Type B pancreatic cell (in vitro differentiated cells): ENCODE results near the gene PHYH. TPM values are rescaled to one million over a fixed set of nuclear protein-coding genes. Genes with fewer than 3 reads are reported as not detected.

Experiments used
- DNase-seq: peaks from one replicate; pipeline ENCODE4 v3.0.0; 2021; ENCODE audit warnings: mixed read lengths; ENCODE audit not compliant: unreplicated experiment; ENCODE audit errors: extremely low spot score
- H3K27ac Mint-ChIP-seq: 2 replicates; pipeline ENCODE4 v1.8.0; 2021; ENCODE audit warnings: mild to moderate bottlenecking, mixed read lengths
- H3K27me3 Mint-ChIP-seq: 2 replicates; pipeline ENCODE4 v1.8.0; 2021; ENCODE audit warnings: mixed read lengths
- H3K36me3 Mint-ChIP-seq: 2 replicates; pipeline ENCODE4 v1.8.0; 2021; ENCODE audit warnings: mixed read lengths
- H3K4me1 Mint-ChIP-seq: one replicate; pipeline ENCODE4 v1.8.0; 2021; ENCODE audit warnings: mixed read lengths; ENCODE audit not compliant: unreplicated experiment
- H3K4me3 Mint-ChIP-seq: 2 replicates; pipeline ENCODE4 v1.8.0; 2021; ENCODE audit warnings: mild to moderate bottlenecking, mixed read lengths
- H3K9me3 Mint-ChIP-seq: 2 replicates; pipeline ENCODE4 v1.8.0; 2021; ENCODE audit warnings: mixed read lengths
- total RNA-seq: library from RNA; stranded (reverse); gene quantifications from 2 replicates; pipeline ENCODE4 v1.2.1, GENCODE V29; 2021; ENCODE audit warnings: low replicate concordance
- TF ChIP-seq, protein P1 (sequence below): fragments of 200-600 bp; sonication (generic); conservative IDR thresholded peaks from 2 replicates; pipeline ENCODE4 v1.5.0; 2021; ENCODE audit warnings: antibody characterized with exemption, mild to moderate bottlenecking

PHYH gene
- total RNA-seq, 1 donor from 2014 or later = 23.3 TPM

- peaks cover 9% of the 10 kb centered on the region for H3K36me3 Mint-ChIP-seq
- no peaks in the 10 kb centered on the region for H3K9me3 Mint-ChIP-seq
- H3K4me3 Mint-ChIP-seq = peak overlapping the region; percentile 89
- TF ChIP-seq, protein P1, sequence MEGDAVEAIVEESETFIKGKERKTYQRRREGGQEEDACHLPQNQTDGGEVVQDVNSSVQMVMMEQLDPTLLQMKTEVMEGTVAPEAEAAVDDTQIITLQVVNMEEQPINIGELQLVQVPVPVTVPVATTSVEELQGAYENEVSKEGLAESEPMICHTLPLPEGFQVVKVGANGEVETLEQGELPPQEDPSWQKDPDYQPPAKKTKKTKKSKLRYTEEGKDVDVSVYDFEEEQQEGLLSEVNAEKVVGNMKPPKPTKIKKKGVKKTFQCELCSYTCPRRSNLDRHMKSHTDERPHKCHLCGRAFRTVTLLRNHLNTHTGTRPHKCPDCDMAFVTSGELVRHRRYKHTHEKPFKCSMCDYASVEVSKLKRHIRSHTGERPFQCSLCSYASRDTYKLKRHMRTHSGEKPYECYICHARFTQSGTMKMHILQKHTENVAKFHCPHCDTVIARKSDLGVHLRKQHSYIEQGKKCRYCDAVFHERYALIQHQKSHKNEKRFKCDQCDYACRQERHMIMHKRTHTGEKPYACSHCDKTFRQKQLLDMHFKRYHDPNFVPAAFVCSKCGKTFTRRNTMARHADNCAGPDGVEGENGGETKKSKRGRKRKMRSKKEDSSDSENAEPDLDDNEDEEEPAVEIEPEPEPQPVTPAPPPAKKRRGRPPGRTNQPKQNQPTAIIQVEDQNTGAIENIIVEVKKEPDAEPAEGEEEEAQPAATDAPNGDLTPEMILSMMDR = no peak
- H3K4me1 Mint-ChIP-seq = peaks cover 14% of the 10 kb centered on the region
- H3K27me3 Mint-ChIP-seq = peaks cover 18% of the 10 kb centered on the region
- no peak for DNase-seq
- peak overlapping the region; percentile 93 for H3K27ac Mint-ChIP-seq
Measured at GRCh38 chr10:13346283-13347042, 46.6 kb upstream of the PHYH start.

DNA sequence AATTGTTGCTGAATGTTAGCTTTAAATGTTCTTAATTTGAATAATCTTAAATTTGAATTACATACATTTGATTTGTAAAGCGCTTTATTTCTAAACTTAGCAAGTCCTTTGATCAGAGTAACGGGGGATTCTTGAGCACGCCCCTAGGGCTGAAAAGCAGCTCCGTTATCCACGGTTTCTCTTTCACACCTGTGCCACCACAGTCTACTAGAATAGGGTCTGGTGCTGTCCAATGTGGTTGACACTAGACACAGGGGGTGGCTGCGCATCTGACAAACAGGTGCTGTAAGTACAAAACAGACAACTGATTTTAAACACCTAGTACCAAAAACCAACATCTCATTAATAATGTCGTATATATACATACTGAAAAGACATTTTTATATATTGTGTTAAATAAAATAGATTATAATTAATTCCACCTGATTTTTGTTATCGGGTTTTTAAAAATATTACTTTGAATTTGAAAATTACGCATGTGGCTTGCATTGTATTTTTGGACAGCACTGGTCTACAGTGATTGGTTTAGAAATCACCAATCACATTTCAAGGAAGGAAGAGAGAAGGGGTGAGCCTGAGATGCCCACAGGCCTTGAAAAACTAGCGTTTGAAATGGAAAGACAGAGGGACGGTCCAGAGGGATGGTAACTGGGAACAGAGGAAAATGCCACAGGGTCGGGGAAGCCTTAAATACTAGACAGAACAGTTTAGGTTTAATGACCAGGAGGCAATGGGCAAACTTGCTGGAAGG lies 40.9 kb upstream of the PHYH start:
- Mint-ChIP-seq H3K27ac (no peak overlapping the region), H3K4me3 (no peak overlapping the region), H3K27me3 (no peaks in the 10 kb centered on the region), H3K36me3 (peaks cover 26% of the 10 kb centered on the region), H3K4me1 (peaks cover 28% of the 10 kb centered on the region), H3K9me3 (no peaks in the 10 kb centered on the region)
- TF ChIP-seq, protein P1 = no peak
- no peak for DNase-seq

GRCh38 chr10:13340068-13340467 lies 40.2 kb upstream of the PHYH start:
- Mint-ChIP-seq H3K36me3 (peaks cover 25% of the 10 kb centered on the region), H3K27me3 (no peaks in the 10 kb centered on the region), H3K4me1 (peaks cover 28% of the 10 kb centered on the region), H3K27ac (no peak overlapping the region), H3K4me3 (no peak overlapping the region), H3K9me3 (no peaks in the 10 kb centered on the region)
- no peak for DNase-seq
- TF ChIP-seq, protein P1 = no peak

- no peak for DNase-seq
- Mint-ChIP-seq H3K9me3 (no peaks in the 10 kb centered on the region), H3K36me3 (peaks cover 19% of the 10 kb centered on the region), H3K4me1 (peaks cover 22% of the 10 kb centered on the region), H3K27me3 (no peaks in the 10 kb centered on the region), H3K27ac (peak overlapping the region; percentile 54), H3K4me3 (no peak overlapping the region)
- TF ChIP-seq, protein P1 = no peak
Measured at GRCh38 chr10:13338390-13339110, 38.7 kb upstream of the PHYH start.

- Mint-ChIP-seq H3K9me3 (no peaks in the 10 kb centered on the region), H3K4me3 (no peak overlapping the region), H3K27ac (no peak overlapping the region), H3K36me3 (peaks cover 22% of the 10 kb centered on the region), H3K4me1 (peaks cover 22% of the 10 kb centered on the region), H3K27me3 (no peaks in the 10 kb centered on the region)
- DNase-seq = no peak
- TF ChIP-seq, protein P1 = no peak
Measured at GRCh38 chr10:13337827-13338196, 37.9 kb upstream of the PHYH start.
